ENCODE results near the gene NAALADL1.
"Not testable (repeated sequence)": the region's sequence is repeated elsewhere in the genome, so short reads cannot be mapped to it uniquely, and the experiment has no call there.

NAALADL1 gene

GRCh38 chr11:65032216-65032615 lies 26.1 kb downstream of the NAALADL1 start:
- Histone ChIP-seq H4K8ac (ENCODE audit: low read length) (no peak overlapping the region), H3K9ac (ENCODE audit: low read length) (no peak overlapping the region)

GRCh38 chr11:65027213-65028067 lies 30.9 kb downstream of the NAALADL1 start, which contains the start of gene SNX15:
TSS of gene SNX15 (plus strand) at chr11:65027439. CDS start at chr11:65027538, 99 bp downstream.
- peak within 1 kb of the TSS; percentile 84 for H3K4me2 ChIP-seq (ENCODE audit: low read length, poor library complexity, severe bottlenecking)
- peaks cover 13 to 18% of the 10 kb centered on the region in 2 experiments for H3K36me3 ChIP-seq (ENCODE audit: control insufficient read depth in 1 of 2, insufficient read depth in 2 of 2, low read depth in 1 of 2, low read length in 2 of 2)
- peak within 1 kb of the TSS; percentile 68 for H2BK120ac ChIP-seq (ENCODE audit: low read depth, low read length)
- H4K8ac ChIP-seq (ENCODE audit: low read length), result peak within 1 kb of the TSS; percentile 95
- H3K27me3 ChIP-seq (ENCODE audit: control insufficient read depth in 1 of 2, insufficient read depth in 1 of 2, low read length in 2 of 2), result no peaks in the 10 kb centered on the region
- peak within 1 kb of the TSS; percentile 84 for H3K4me3 ChIP-seq (ENCODE audit: insufficient read depth in 1 of 2, low read depth in 1 of 2, low read length in 2 of 2)
- H3K18ac ChIP-seq (ENCODE audit: low read depth in 1 of 2, low read length in 2 of 2), result peak within 1 kb of the TSS; percentile 98 to 99
- no peak within 1 kb of the TSS for H2AK5ac ChIP-seq (ENCODE audit: low read length, severe bottlenecking)
- peak within 1 kb of the TSS; percentile 99 for H2BK15ac ChIP-seq (ENCODE audit: low read depth, poor library complexity, severe bottlenecking)
- peaks cover 17% of the 10 kb centered on the region for H3K79me1 ChIP-seq (replicated peaks; ENCODE audit: low read length, poor library complexity, severe bottlenecking)
- H2BK5ac ChIP-seq (ENCODE audit: low read depth, low read length, poor library complexity, severe bottlenecking), result no peak within 1 kb of the TSS
- no peaks in the 10 kb centered on the region for H3K9me3 ChIP-seq (ENCODE audit: control insufficient read depth, low read length)
- peak within 1 kb of the TSS; percentile 81 for H2AFZ ChIP-seq (ENCODE audit: low read depth, low read length)
- H3K14ac ChIP-seq (ENCODE audit: low read length in 2 of 2), result no peak within 1 kb of the TSS
- H3K27ac ChIP-seq (ENCODE audit: low read length, poor library complexity, severe bottlenecking), result peak within 1 kb of the TSS; percentile 97
- no peak within 1 kb of the TSS for H4K91ac ChIP-seq (ENCODE audit: low read length)
- H3K4ac ChIP-seq (ENCODE audit: low read depth in 1 of 2, low read length in 2 of 2), result peak within 1 kb of the TSS in 1 of 2 experiments; percentile 87
- H3K9ac ChIP-seq (ENCODE audit: low read length), result peak within 1 kb of the TSS; percentile 87
- DNase-seq, result peak; percentile 97
- peak within 1 kb of the TSS in 1 of 2 experiments; percentile 95 for H2BK12ac ChIP-seq (ENCODE audit: low read length in 2 of 2)
- under 1% methylated on average over 42 of the region's 51 CpGs for WGBS
- peak within 1 kb of the TSS in 1 of 2 experiments; percentile 42 for H3K23ac ChIP-seq (ENCODE audit: low read length in 2 of 2)
- H3K4me1 ChIP-seq (ENCODE audit: control insufficient read depth, insufficient read depth, low read depth, low read length), result peaks cover 2% of the 10 kb centered on the region

More at GRCh38 chr11:65032216-65032615, 26.1 kb downstream of the NAALADL1 start:
- no peak for DNase-seq
- Histone ChIP-seq H2BK5ac (ENCODE audit: low read depth, low read length, poor library complexity, severe bottlenecking) (no peak overlapping the region), H2BK12ac (ENCODE audit: low read length in 2 of 2) (no peak overlapping the region), H3K27me3 (ENCODE audit: control insufficient read depth in 1 of 2, insufficient read depth in 1 of 2, low read length in 2 of 2) (no peaks in the 10 kb centered on the region), H3K4me3 (ENCODE audit: insufficient read depth in 1 of 2, low read depth in 1 of 2, low read length in 2 of 2) (no peak overlapping the region), H3K14ac (ENCODE audit: low read length in 2 of 2) (no peak overlapping the region), H3K23ac (ENCODE audit: low read length in 2 of 2) (no peak overlapping the region), H3K36me3 (ENCODE audit: control insufficient read depth in 1 of 2, insufficient read depth in 2 of 2, low read depth in 1 of 2, low read length in 2 of 2) (peaks cover 48 to 54% of the 10 kb centered on the region in 2 experiments), H2AFZ (ENCODE audit: low read depth, low read length) (no peak overlapping the region), H2BK15ac (ENCODE audit: low read depth, poor library complexity, severe bottlenecking) (no peak overlapping the region), H3K27ac (ENCODE audit: low read length, poor library complexity, severe bottlenecking) (no peak overlapping the region), H3K4me1 (ENCODE audit: control insufficient read depth, insufficient read depth, low read depth, low read length) (peaks cover 2% of the 10 kb centered on the region), H2AK5ac (ENCODE audit: low read length, severe bottlenecking) (no peak overlapping the region), H3K18ac (ENCODE audit: low read depth in 1 of 2, low read length in 2 of 2) (no peak overlapping the region), H2BK120ac (ENCODE audit: low read depth, low read length) (no peak overlapping the region), H3K79me1 (replicated peaks; ENCODE audit: low read length, poor library complexity, severe bottlenecking) (peaks cover 17% of the 10 kb centered on the region), H3K4me2 (ENCODE audit: low read length, poor library complexity, severe bottlenecking) (no peak overlapping the region), H3K9me3 (ENCODE audit: control insufficient read depth, low read length) (no peaks in the 10 kb centered on the region), H4K91ac (ENCODE audit: low read length) (no peak overlapping the region), H3K4ac (ENCODE audit: low read depth in 1 of 2, low read length in 2 of 2) (no peak overlapping the region)
- WGBS, result 84% methylated on average over 13 of the region's 13 CpGs

- no peaks in the 10 kb centered on the region for H3K27me3 ChIP-seq (ENCODE audit: control insufficient read depth in 1 of 2, insufficient read depth in 1 of 2, low read length in 2 of 2)
- no peak overlapping the region for H3K27ac ChIP-seq (ENCODE audit: low read length, poor library complexity, severe bottlenecking)
- H2BK5ac ChIP-seq (ENCODE audit: low read depth, low read length, poor library complexity, severe bottlenecking), result no peak overlapping the region
- 30% methylated on average over 5 of the region's 10 CpGs for WGBS
- no peaks in the 10 kb centered on the region for H3K9me3 ChIP-seq (ENCODE audit: control insufficient read depth, low read length)
- H3K4me2 ChIP-seq (ENCODE audit: low read length, poor library complexity, severe bottlenecking), result peak overlapping the region; percentile 63
- peak overlapping the region; percentile 94 for H4K8ac ChIP-seq (ENCODE audit: low read length)
- H2BK15ac ChIP-seq (ENCODE audit: low read depth, poor library complexity, severe bottlenecking), result no peak overlapping the region
- no peak overlapping the region for H4K91ac ChIP-seq (ENCODE audit: low read length)
- no peak overlapping the region for H3K23ac ChIP-seq (ENCODE audit: low read length in 2 of 2)
- H2AK5ac ChIP-seq (ENCODE audit: low read length, severe bottlenecking), result no peak overlapping the region
- H3K18ac ChIP-seq (ENCODE audit: low read depth in 1 of 2, low read length in 2 of 2), result no peak overlapping the region
- H2BK12ac ChIP-seq (ENCODE audit: low read length in 2 of 2), result no peak overlapping the region
- peaks cover 14% of the 10 kb centered on the region for H3K79me1 ChIP-seq (replicated peaks; ENCODE audit: low read length, poor library complexity, severe bottlenecking)
- no peak overlapping the region for H3K4ac ChIP-seq (ENCODE audit: low read depth in 1 of 2, low read length in 2 of 2)
- H2BK120ac ChIP-seq (ENCODE audit: low read depth, low read length), result no peak overlapping the region
- peak overlapping the region; percentile 87 for H3K9ac ChIP-seq (ENCODE audit: low read length)
- H3K4me1 ChIP-seq (ENCODE audit: control insufficient read depth, insufficient read depth, low read depth, low read length), result peaks cover 2% of the 10 kb centered on the region
- H3K14ac ChIP-seq (ENCODE audit: low read length in 2 of 2), result no peak overlapping the region
- peak overlapping the region in 1 of 2 experiments; percentile 84 for H3K4me3 ChIP-seq (ENCODE audit: insufficient read depth in 1 of 2, low read depth in 1 of 2, low read length in 2 of 2)
- DNase-seq, result no peak
- peaks cover 13 to 16% of the 10 kb centered on the region in 2 experiments for H3K36me3 ChIP-seq (ENCODE audit: control insufficient read depth in 1 of 2, insufficient read depth in 2 of 2, low read depth in 1 of 2, low read length in 2 of 2)
- peak overlapping the region; percentile 47 for H2AFZ ChIP-seq (ENCODE audit: low read depth, low read length)
Measured at GRCh38 chr11:65026810-65027209, 31.5 kb downstream of the NAALADL1 start.

GRCh38 chr11:65023502-65023901 lies 34.9 kb downstream of the NAALADL1 start:
- whole genome bisulfite sequencing, result 90% methylated on average over 8 of the region's 8 CpGs
- H3K4me1 ChIP-seq (ENCODE audit: control insufficient read depth, insufficient read depth, low read depth, low read length); H2BK12ac ChIP-seq (ENCODE audit: low read length in 2 of 2); H2AFZ ChIP-seq (ENCODE audit: low read depth, low read length); H3K4me2 ChIP-seq (ENCODE audit: low read length, poor library complexity, severe bottlenecking); H3K4me3 ChIP-seq (ENCODE audit: insufficient read depth in 1 of 2, low read depth in 1 of 2, low read length in 2 of 2); H3K27ac ChIP-seq (ENCODE audit: low read length, poor library complexity, severe bottlenecking); H3K18ac ChIP-seq (ENCODE audit: low read depth in 1 of 2, low read length in 2 of 2); H3K27me3 ChIP-seq (ENCODE audit: control insufficient read depth in 1 of 2, insufficient read depth in 1 of 2, low read length in 2 of 2); H3K4ac ChIP-seq (ENCODE audit: low read depth in 1 of 2, low read length in 2 of 2); H4K91ac ChIP-seq (ENCODE audit: low read length); H2BK15ac ChIP-seq (ENCODE audit: low read depth, poor library complexity, severe bottlenecking); H3K14ac ChIP-seq (ENCODE audit: low read length in 2 of 2); H3K9ac ChIP-seq (ENCODE audit: low read length); H4K8ac ChIP-seq (ENCODE audit: low read length); H3K79me1 ChIP-seq (replicated peaks; ENCODE audit: low read length, poor library complexity, severe bottlenecking); H3K23ac ChIP-seq (ENCODE audit: low read length in 2 of 2); H2BK120ac ChIP-seq (ENCODE audit: low read depth, low read length); DNase-seq; H2BK5ac ChIP-seq (ENCODE audit: low read depth, low read length, poor library complexity, severe bottlenecking); H2AK5ac ChIP-seq (ENCODE audit: low read length, severe bottlenecking); H3K9me3 ChIP-seq (ENCODE audit: control insufficient read depth, low read length): not testable (repeated sequence)
- peaks cover 28 to 31% of the 10 kb centered on the region in 2 experiments for H3K36me3 ChIP-seq (ENCODE audit: control insufficient read depth in 1 of 2, insufficient read depth in 2 of 2, low read depth in 1 of 2, low read length in 2 of 2)

Measured in mesenchymal stem cell (in vitro differentiated cells and primary cell).